T-helper 1 cell treated with Interleukin-12 subunit alpha and Interleukin-12 subunit beta and Interleukin-4 antibody, amounts not matched to agents 30 μg/mL and 1 μg/mL, for 36 hours (primary cell): Measurements from ENCODE around the gene RAX2.
"Not testable (repeated sequence)": the region's sequence is repeated elsewhere in the genome, so short reads cannot be mapped to it uniquely, and the experiment has no call there.

Experiments
- H3K27ac Mint-ChIP-seq: one replicate; pipeline ENCODE4 v1.8.0; 2021; ENCODE audit warnings: mild to moderate bottlenecking, mixed read lengths
- H3K27me3 Mint-ChIP-seq: one replicate; pipeline ENCODE4 v1.8.0; 2021; ENCODE audit warnings: low read depth, mixed read lengths
- H3K36me3 Mint-ChIP-seq: one replicate; pipeline ENCODE4 v1.8.0; 2021; ENCODE audit warnings: low read depth, mixed read lengths
- H3K4me1 Mint-ChIP-seq: one replicate; pipeline ENCODE4 v1.8.0; 2021; ENCODE audit warnings: low read depth, mixed read lengths
- H3K4me3 Mint-ChIP-seq: one replicate; pipeline ENCODE4 v1.8.0; 2021; ENCODE audit warnings: mild to moderate bottlenecking, moderate library complexity, mixed read lengths
- H3K9me3 Mint-ChIP-seq: one replicate; pipeline ENCODE4 v1.8.0; 2021; ENCODE audit warnings: mixed read lengths

Gene RAX2

GRCh38 chr19:3762501-3763459, 9.2 kb downstream of the RAX2 start, which contains the start of gene MRPL54:
TSS of gene MRPL54 (plus strand) at chr19:3762682. CDS start at chr19:3762701, 19 bp downstream.
- Mint-ChIP-seq H3K4me1 (peaks cover 27% of the 10 kb centered on the region), H3K36me3 (peaks cover 14% of the 10 kb centered on the region), H3K4me3 (peak within 1 kb of the TSS; percentile 99), H3K9me3 (no peaks in the 10 kb centered on the region), H3K27me3 (peaks cover 3% of the 10 kb centered on the region), H3K27ac (peak within 1 kb of the TSS; percentile 99)

DNA sequence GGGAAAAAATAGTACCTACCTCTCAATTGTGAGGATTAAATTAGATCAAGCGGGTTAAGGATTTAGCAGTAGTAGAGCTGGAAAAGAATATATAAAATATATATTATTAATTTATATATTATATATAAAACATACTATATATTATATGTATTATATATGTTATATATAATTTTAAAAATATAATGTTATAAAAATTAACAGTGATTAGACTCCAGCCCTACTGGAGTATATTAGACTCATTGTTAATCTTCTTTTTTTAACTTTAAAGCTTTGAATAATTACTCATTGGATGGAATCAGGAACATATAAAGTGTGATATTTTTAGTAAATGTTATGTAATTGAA, 9.9 kb downstream of the RAX2 start:
- Mint-ChIP-seq H3K27me3 (peaks cover 3% of the 10 kb centered on the region), H3K4me1 (peaks cover 27% of the 10 kb centered on the region)

DNA sequence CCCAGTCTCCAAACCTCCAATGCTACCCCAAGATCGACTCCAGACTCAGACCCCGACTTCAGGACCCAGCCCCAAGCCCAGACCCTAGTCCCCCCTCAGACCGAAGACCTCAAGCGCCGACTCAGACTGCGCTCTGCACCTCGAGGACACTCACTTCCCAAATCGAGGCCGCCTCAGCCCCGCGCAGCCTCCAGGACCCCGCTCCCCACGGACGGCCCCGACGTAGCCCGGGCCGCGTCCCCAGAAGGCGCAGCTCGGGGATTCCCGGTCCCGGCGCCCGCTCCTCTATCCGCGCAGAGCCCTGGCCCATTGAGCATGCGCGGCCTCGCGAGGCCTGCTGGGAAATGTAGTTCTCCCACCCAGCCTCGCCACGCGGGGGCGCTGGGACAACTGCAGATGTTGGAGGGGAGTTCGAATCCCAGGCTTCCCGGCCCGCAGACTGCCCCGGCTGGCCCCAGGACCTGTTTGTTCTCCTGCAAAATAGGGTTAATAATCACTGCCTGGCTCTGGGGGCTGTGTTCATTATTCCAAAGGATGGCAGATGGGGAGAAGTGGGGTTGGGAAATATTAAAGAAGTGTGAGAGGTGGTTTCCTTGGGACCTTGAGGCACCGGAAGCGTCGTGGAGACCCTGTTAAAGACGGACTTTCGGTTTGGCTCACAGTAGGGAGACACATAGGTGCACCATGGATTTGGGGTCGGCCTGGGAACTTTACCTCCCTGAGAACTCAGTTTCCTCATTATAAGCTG, 10.5 kb downstream of the RAX2 start, which contains the start of gene APBA3:
Gene APBA3 (minus strand): TSS at position 311 of the 748 bp plus-strand sequence. CDS start 1,428 bp downstream, outside the sequence.
- peak within 1 kb of the TSS; percentile 99 for H3K4me3 Mint-ChIP-seq
- H3K36me3 Mint-ChIP-seq = peaks cover 12% of the 10 kb centered on the region
- H3K4me1 Mint-ChIP-seq = peaks cover 27% of the 10 kb centered on the region
- no peaks in the 10 kb centered on the region for H3K9me3 Mint-ChIP-seq
- H3K27ac Mint-ChIP-seq = peak within 1 kb of the TSS; percentile 99
- H3K27me3 Mint-ChIP-seq = peaks cover 3% of the 10 kb centered on the region

More for the DNA sequence above, 9.9 kb downstream of the RAX2 start:
- H3K4me3 Mint-ChIP-seq = peak overlapping the region; percentile 99
- peaks cover 14% of the 10 kb centered on the region for H3K36me3 Mint-ChIP-seq
- H3K9me3 Mint-ChIP-seq = no peaks in the 10 kb centered on the region
- peak overlapping the region; percentile 99 for H3K27ac Mint-ChIP-seq

- Mint-ChIP-seq H3K27ac (peak overlapping the region; percentile 97), H3K4me3 (peak overlapping the region; percentile 99), H3K9me3 (no peaks in the 10 kb centered on the region), H3K27me3 (peaks cover 3% of the 10 kb centered on the region), H3K4me1 (peaks cover 22% of the 10 kb centered on the region), H3K36me3 (peaks cover 10% of the 10 kb centered on the region)
Measured at GRCh38 chr19:3760871-3761361, 11.1 kb downstream of the RAX2 start.

GRCh38 chr19:3759482-3760254, 12.4 kb downstream of the RAX2 start:
- Mint-ChIP-seq H3K27me3 (peaks cover 3% of the 10 kb centered on the region), H3K9me3 (no peaks in the 10 kb centered on the region), H3K27ac (no peak overlapping the region), H3K4me3 (peak overlapping the region; percentile 99), H3K4me1 (peaks cover 27% of the 10 kb centered on the region), H3K36me3 (peaks cover 17% of the 10 kb centered on the region)

- H3K4me3 Mint-ChIP-seq, H3K9me3 Mint-ChIP-seq, H3K27ac Mint-ChIP-seq, H3K27me3 Mint-ChIP-seq: not testable (repeated sequence)
- peaks cover 26% of the 10 kb centered on the region for H3K4me1 Mint-ChIP-seq
- peaks cover 17% of the 10 kb centered on the region for H3K36me3 Mint-ChIP-seq
Measured at GRCh38 chr19:3758297-3758696, 13.7 kb downstream of the RAX2 start.

GRCh38 chr19:3757705-3758104, 14.3 kb downstream of the RAX2 start:
- peaks cover 21% of the 10 kb centered on the region for H3K4me1 Mint-ChIP-seq
- H3K4me3 Mint-ChIP-seq = not testable (repeated sequence)

DNA sequence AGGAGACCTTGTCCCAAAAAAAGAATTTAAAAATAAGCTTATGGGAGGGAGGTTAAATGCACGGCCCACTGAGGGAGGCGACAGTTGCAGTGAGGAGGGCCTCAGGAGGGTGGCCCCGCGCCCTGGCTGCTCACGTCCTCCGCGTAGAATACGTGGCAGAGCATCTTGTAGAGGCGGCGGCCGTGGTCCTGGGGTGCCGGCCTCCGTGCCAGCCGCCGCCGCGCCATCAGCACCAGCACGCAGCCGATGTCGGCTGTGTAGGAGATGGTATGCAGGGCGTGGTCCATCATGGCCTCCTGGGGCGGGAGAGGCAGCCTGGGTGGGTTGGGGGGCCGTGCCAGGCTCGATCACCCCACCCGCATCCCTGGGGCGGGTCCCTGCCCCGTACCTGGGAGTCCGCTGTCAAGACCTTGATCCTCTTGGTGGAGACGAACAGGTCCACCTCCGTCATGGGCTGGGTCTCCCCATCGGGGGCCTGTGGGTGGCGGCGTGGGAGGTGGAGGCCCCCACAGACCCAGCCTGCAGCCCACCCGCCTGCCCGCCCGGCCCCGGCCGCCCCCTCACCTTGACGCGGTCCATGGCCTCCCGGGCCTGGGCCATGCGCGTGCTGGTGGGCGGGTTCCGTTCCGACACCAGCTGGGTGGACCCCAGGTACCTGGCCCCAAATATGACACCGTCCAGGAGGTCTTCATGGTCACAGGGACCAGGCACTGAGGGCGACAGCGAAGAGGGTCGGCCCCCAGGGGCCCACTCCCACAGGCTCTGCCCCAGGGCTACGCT, 18.2 kb downstream of the RAX2 start:
- Mint-ChIP-seq H3K4me1 (peaks cover 9% of the 10 kb centered on the region), H3K9me3 (no peaks in the 10 kb centered on the region), H3K4me3 (no peak overlapping the region), H3K36me3 (peaks cover 28% of the 10 kb centered on the region), H3K27me3 (no peaks in the 10 kb centered on the region), H3K27ac (no peak overlapping the region)

More at GRCh38 chr19:3757705-3758104, 14.3 kb downstream of the RAX2 start:
- not testable (repeated sequence) for H3K27ac Mint-ChIP-seq, H3K27me3 Mint-ChIP-seq, H3K9me3 Mint-ChIP-seq
- H3K36me3 Mint-ChIP-seq = peaks cover 16% of the 10 kb centered on the region

GRCh38 chr19:3752492-3752891, 19.5 kb downstream of the RAX2 start:
- H3K4me1 Mint-ChIP-seq = peaks cover 9% of the 10 kb centered on the region
- peaks cover 28% of the 10 kb centered on the region for H3K36me3 Mint-ChIP-seq
- no peak overlapping the region for H3K4me3 Mint-ChIP-seq
- H3K27me3 Mint-ChIP-seq = no peaks in the 10 kb centered on the region
- H3K9me3 Mint-ChIP-seq = no peaks in the 10 kb centered on the region
- H3K27ac Mint-ChIP-seq = no peak overlapping the region

DNA sequence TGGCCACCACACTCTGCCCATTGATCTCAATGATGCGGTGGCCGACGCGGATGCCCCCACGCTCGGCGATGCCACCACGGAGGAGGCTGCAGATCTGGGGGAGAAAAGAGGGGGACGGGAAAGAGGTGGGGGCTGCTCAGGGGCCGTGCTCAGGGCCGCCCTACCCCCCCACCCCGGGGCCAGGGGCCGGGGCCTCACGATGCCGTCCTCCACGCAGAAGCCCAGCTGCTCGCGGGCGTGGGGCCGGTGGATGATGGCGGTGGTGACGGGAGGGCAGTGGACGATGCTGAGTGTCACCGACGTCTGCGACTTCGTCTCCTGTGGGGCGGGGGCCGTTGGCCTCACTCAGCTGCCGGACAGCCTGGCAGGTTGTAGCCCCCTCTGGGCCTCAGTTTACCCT, 20.8 kb downstream of the RAX2 start:
- Mint-ChIP-seq H3K36me3 (peaks cover 28% of the 10 kb centered on the region), H3K4me1 (peaks cover 5% of the 10 kb centered on the region), H3K9me3 (no peaks in the 10 kb centered on the region), H3K27me3 (no peaks in the 10 kb centered on the region), H3K27ac (no peak overlapping the region), H3K4me3 (no peak overlapping the region)

- Mint-ChIP-seq H3K9me3 (no peaks in the 10 kb centered on the region), H3K4me3 (no peak overlapping the region), H3K4me1 (peaks cover 4% of the 10 kb centered on the region), H3K27ac (no peak overlapping the region), H3K36me3 (peaks cover 24% of the 10 kb centered on the region), H3K27me3 (no peaks in the 10 kb centered on the region)
Measured at GRCh38 chr19:3750211-3750610, 21.8 kb downstream of the RAX2 start.

GRCh38 chr19:3748965-3749364, 23.1 kb downstream of the RAX2 start:
- Mint-ChIP-seq H3K27ac (no peak overlapping the region), H3K9me3 (no peaks in the 10 kb centered on the region)

GRCh38 chr19:3746371-3747056, 25.5 kb downstream of the RAX2 start:
- Mint-ChIP-seq H3K4me1 (no peaks in the 10 kb centered on the region), H3K27ac (no peak overlapping the region), H3K4me3 (no peak overlapping the region), H3K27me3 (no peaks in the 10 kb centered on the region), H3K9me3 (no peaks in the 10 kb centered on the region), H3K36me3 (peaks cover 16% of the 10 kb centered on the region)

More at GRCh38 chr19:3748965-3749364, 23.1 kb downstream of the RAX2 start:
- Mint-ChIP-seq H3K27me3 (no peaks in the 10 kb centered on the region), H3K4me3 (no peak overlapping the region), H3K4me1 (no peaks in the 10 kb centered on the region), H3K36me3 (peaks cover 19% of the 10 kb centered on the region)
